SU-DHL-6 (cell line): Measurements from ENCODE around the gene NOTCH3.

ENCODE experiments used
- CTCF ChIP-seq: fragments of 200-600 bp; sonication (generic); IDR thresholded peaks from one replicate; pipeline ENCODE4 v1.5.1; 2017; ENCODE audit warnings: antibody characterized with exemption, mild to moderate bottlenecking, low read length, moderate library complexity; ENCODE audit not compliant: insufficient read depth, poor library complexity, severe bottlenecking
- EZH2phosphoT487 ChIP-seq: fragments of 200-600 bp; sonication (generic), shearing (Covaris generic); conservative IDR thresholded peaks from 2 replicates; pipeline ENCODE4 v1.6.1; 2018; ENCODE audit warnings: mild to moderate bottlenecking, antibody characterized with exemption, low read length, moderate library complexity, mixed read lengths

GRCh38 chr19:15142313-15142712, 58.5 kb downstream of the NOTCH3 start:
- TF ChIP-seq CTCF (no peak), EZH2phosphoT487 (no peak)
